Breast epithelium (tissue), 3 donors: ENCODE measurements around the gene PPP1R36.

Experiments
- CTCF ChIP-seq, 3 donors: fragments of 450-650 bp; IDR thresholded peaks; one replicate each; pipeline ENCODE4 v1.5.1; 2016 to 2017; ENCODE audit warnings: antibody characterized with exemption in 3 of 3, mild to moderate bottlenecking in 3 of 3, moderate library complexity in 3 of 3
- POLR2A ChIP-seq: fragments of 450-650 bp; IDR thresholded peaks from one replicate; pipeline ENCODE4 v1.6.1; 2016; ENCODE audit warnings: antibody characterized with exemption, mild to moderate bottlenecking, moderate library complexity
- POLR2AphosphoS5 ChIP-seq, 3 donors: sonication (generic); formaldehyde crosslinking; IDR thresholded peaks; one replicate each; pipeline ENCODE4 v1.6.1; 2017; ENCODE audit warnings: antibody characterized with exemption in 3 of 3

- TF ChIP-seq POLR2AphosphoS5 (IDR thresholded peaks at IDR 0.05) (no peak), POLR2A (no peak), CTCF (IDR thresholded peaks at IDR 0.05) (no peak)
Measured at GRCh38 chr14:64554556-64554955, 4.8 kb downstream of the PPP1R36 start.
